Liver (tissue), 9 donors: ENCODE results near the gene ATL2. TPM values are rescaled to one million over a fixed set of nuclear protein-coding genes. Genes with fewer than 3 reads are reported as not detected.

ENCODE experiments used
- DNase-seq: peaks from one replicate; pipeline ENCODE4 v3.0.0-alpha.2; 2017; ENCODE audit warnings: low spot score
- H3K27ac ChIP-seq, 2 donors: one replicate each; pipeline ENCODE4 v1.7.0; 2013; ENCODE audit warnings: inconsistent platforms in 2 of 2, low read length in 2 of 2, control low read depth in 1 of 2, low read depth in 1 of 2, mild to moderate bottlenecking in 1 of 2
- H3K27me3 ChIP-seq, 4 donors: one replicate each; pipeline versions ENCODE4 v1.6.1 to v1.7.0; 2013; ENCODE audit warnings: low read length in 3 of 4, inconsistent platforms in 1 of 4, mild to moderate bottlenecking in 1 of 4, moderate library complexity in 1 of 4; ENCODE audit not compliant: control insufficient read depth in 4 of 4, insufficient read depth in 4 of 4
- H3K36me3 ChIP-seq, 4 donors: one replicate each; pipeline versions ENCODE4 v1.6.1 to v1.7.0; 2013; ENCODE audit warnings: low read length in 3 of 4, mild to moderate bottlenecking in 3 of 4, low read depth in 1 of 4, moderate library complexity in 1 of 4; ENCODE audit not compliant: control insufficient read depth in 4 of 4, insufficient read depth in 3 of 4
- H3K4me1 ChIP-seq, 4 donors: one replicate each; pipeline versions ENCODE4 v1.6.1 to v1.7.0; 2013; ENCODE audit warnings: low read length in 3 of 4, mild to moderate bottlenecking in 3 of 4, moderate library complexity in 1 of 4; ENCODE audit not compliant: control insufficient read depth in 4 of 4, insufficient read depth in 4 of 4
- H3K4me3 ChIP-seq, 3 donors: one replicate each; pipeline versions ENCODE4 v1.6.1 to v1.7.0; 2013; ENCODE audit warnings: low read length in 3 of 3, control low read depth in 1 of 3, low read depth in 1 of 3, mild to moderate bottlenecking in 1 of 3
- H3K9ac ChIP-seq, 2 donors: one replicate each; pipeline ENCODE4 v1.7.0; 2013; ENCODE audit warnings: low read length in 2 of 2, mild to moderate bottlenecking in 2 of 2, moderate library complexity in 2 of 2, control low read depth in 1 of 2, low read depth in 1 of 2
- H3K9me3 ChIP-seq, 4 donors: one replicate each; pipeline versions ENCODE4 v1.6.1 to v1.7.0; 2013; ENCODE audit warnings: low read length in 3 of 4; ENCODE audit not compliant: control insufficient read depth in 4 of 4
- EGR1 ChIP-seq, 2 donors: IDR thresholded peaks; 2 replicates each; pipeline ENCODE4 v1.6.1; 2016 to 2018; ENCODE audit warnings: antibody characterized with exemption in 2 of 2, low read depth in 2 of 2
- FOXA1 ChIP-seq: IDR thresholded peaks from 2 replicates; pipeline ENCODE4 v1.6.1; 2016; ENCODE audit warnings: antibody characterized with exemption
- FOXA2 ChIP-seq: IDR thresholded peaks from 2 replicates; pipeline ENCODE4 v1.6.1; 2016; ENCODE audit warnings: antibody characterized with exemption
- GABPA ChIP-seq, 2 donors: IDR thresholded peaks in 1 of 2; conservative IDR thresholded peaks in 1 of 2; 2 replicates each; pipeline ENCODE4 v1.6.1; 2016; ENCODE audit warnings: antibody characterized with exemption in 2 of 2, mild to moderate bottlenecking in 1 of 2, moderate library complexity in 1 of 2
- HNF4A ChIP-seq, 2 donors: conservative IDR thresholded peaks; 2 replicates each; pipeline ENCODE4 v1.6.1; 2016; ENCODE audit warnings: antibody characterized with exemption in 2 of 2, mild to moderate bottlenecking in 2 of 2
- HNF4G ChIP-seq: IDR thresholded peaks from 2 replicates; pipeline ENCODE4 v1.6.1; 2016; ENCODE audit warnings: antibody characterized with exemption
- JUND ChIP-seq, 2 donors: IDR thresholded peaks; 2 replicates each; pipeline ENCODE4 v1.6.1; 2016; ENCODE audit warnings: antibody characterized with exemption in 2 of 2
- NR2F2 ChIP-seq: IDR thresholded peaks from 2 replicates; pipeline ENCODE4 v1.6.1; 2016; ENCODE audit warnings: antibody characterized with exemption
- RAD21 ChIP-seq, 2 donors: IDR thresholded peaks; 2 replicates each; pipeline ENCODE4 v1.6.1; 2016; ENCODE audit warnings: antibody characterized with exemption in 2 of 2, mild to moderate bottlenecking in 2 of 2
- RXRA ChIP-seq, 2 donors: IDR thresholded peaks; 2 replicates each; pipeline ENCODE4 v1.6.1; 2017 to 2018; ENCODE audit warnings: antibody characterized with exemption in 2 of 2, mild to moderate bottlenecking in 1 of 2
- SP1 ChIP-seq: IDR thresholded peaks from 2 replicates; pipeline ENCODE4 v1.6.1; 2018; ENCODE audit warnings: antibody characterized with exemption, mild to moderate bottlenecking
- TAF1 ChIP-seq: conservative IDR thresholded peaks from 2 replicates; pipeline ENCODE4 v1.6.1; 2016; ENCODE audit warnings: antibody characterized with exemption, mild to moderate bottlenecking
- YY1 ChIP-seq: IDR thresholded peaks from 2 replicates; pipeline ENCODE4 v1.6.1; 2016; ENCODE audit warnings: antibody characterized with exemption, mild to moderate bottlenecking
- WGBS: extraction: QIAGEN DNeasy Blood & Tissue Kit; methylation state at CpG from one replicate; pipeline ENCODE4 v1.1.7; 2013; 5-methylcytosine and 5-hydroxymethylcytosine counted together
- polyA plus RNA-seq, 2 donors: library from polyadenylated mRNA; stranded (reverse) in 1 of 2; unstranded in 1 of 2; fragments of 200-250 nt in 1 of 2; fragments of >200 nt in 1 of 2; fragmentation: Nextera tagmentation in 1 of 2; extraction: Ambion mirVana in 1 of 2; gene quantifications; one replicate each; pipeline versions ENCODE4 v1.2.1 to v1.2.3, GENCODE V29; 2013 to 2015
- total RNA-seq, 2 donors: library from RNA; depleted of rRNA; stranded (reverse); fragments of >200 nt; gene quantifications; one replicate each; pipeline ENCODE4 v1.2.3, GENCODE V29; 2014
- TF ChIP-seq, protein P1 (sequence below): IDR thresholded peaks from 2 replicates; pipeline ENCODE4 v1.6.1; 2016; ENCODE audit warnings: antibody characterized with exemption, mild to moderate bottlenecking
- TF ChIP-seq, protein P2 (sequence below): IDR thresholded peaks from 2 replicates; pipeline ENCODE4 v1.6.1; 2016; ENCODE audit warnings: antibody characterized with exemption
- TF ChIP-seq, protein P3 (sequence below): fragments of 150-350 bp; IDR thresholded peaks from 2 replicates; pipeline ENCODE4 v1.5.1; 2017; ENCODE audit warnings: improper control_type of control experiment, low read depth, low read length; ENCODE audit not compliant: missing input control
- TF ChIP-seq, protein P4 (sequence below): IDR thresholded peaks from 2 replicates; pipeline ENCODE4 v1.6.1; 2016; ENCODE audit warnings: antibody characterized with exemption
- TF ChIP-seq, protein P5 (sequence below): IDR thresholded peaks from 2 replicates; pipeline ENCODE4 v1.6.1; 2016; ENCODE audit warnings: antibody characterized with exemption
- donor health status: healthy.
- donor health status: healthy.
- donor health status: healthy.
- donor health status: healthy.
- donor health status: healthy.

Gene ATL2
- total and polyA plus RNA-seq, 4 donors: 21.0 to 163 (median 45.8) TPM

DNA sequence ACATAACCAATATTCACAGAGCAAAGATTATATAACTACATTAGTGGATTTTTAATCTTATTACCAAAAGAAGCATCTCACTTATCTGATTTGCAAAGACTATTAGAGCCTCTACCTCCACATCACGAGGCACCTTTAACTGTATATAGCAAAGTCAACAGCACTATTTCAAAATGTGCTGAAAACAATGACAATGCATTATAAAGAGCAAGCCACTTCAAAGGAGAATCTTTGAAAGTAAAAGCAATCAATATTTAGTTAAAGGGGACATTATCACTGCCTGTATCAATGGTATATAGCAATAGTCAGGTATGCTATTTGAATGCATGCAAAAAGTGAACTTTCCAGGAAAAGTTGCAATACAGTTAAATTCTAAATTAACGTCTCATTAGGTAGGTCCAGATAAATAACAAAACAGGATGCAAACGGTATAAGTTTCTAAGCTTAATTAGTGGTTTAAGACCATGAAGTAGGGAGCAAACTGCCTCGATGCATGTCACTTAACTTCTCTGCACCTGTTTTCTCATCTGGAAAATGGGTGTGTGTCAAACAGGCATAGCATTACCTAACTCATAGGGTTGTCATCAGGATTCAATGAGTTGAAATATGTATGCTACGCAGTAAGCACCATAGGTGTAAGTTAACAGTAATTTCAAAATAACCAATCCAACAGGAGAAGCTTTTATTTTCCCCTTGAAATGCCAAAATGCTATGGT lies 31.6 kb downstream of the ATL2 start:
- H3K36me3 ChIP-seq: peaks cover 2 to 23% (median 14%) of the 10 kb centered on the region in 4 donors
- WGBS: 90% methylated on average over 5 of the region's 5 CpGs

More for the DNA sequence above, 31.6 kb downstream of the ATL2 start:
- no peak for DNase-seq
- TF ChIP-seq NR2F2 (no peak), HNF4A (conservative IDR thresholded peaks at IDR 0.05) (no peak), FOXA1 (no peak), TAF1 (no peak), HNF4G (no peak), JUND (IDR thresholded peaks at IDR 0.05) (no peak), RAD21 (IDR thresholded peaks at IDR 0.05) (no peak), YY1 (no peak), SP1 (no peak), EGR1 (IDR thresholded peaks at IDR 0.05; ENCODE audit: low read depth in 2 of 2) (no peak), RXRA (IDR thresholded peaks at IDR 0.05) (no peak), FOXA2 (no peak), GABPA (IDR thresholded peaks at IDR 0.05 in 1 of 2, conservative IDR thresholded peaks at IDR 0.05 in 1 of 2) (no peak)
- TF ChIP-seq, protein P1, sequence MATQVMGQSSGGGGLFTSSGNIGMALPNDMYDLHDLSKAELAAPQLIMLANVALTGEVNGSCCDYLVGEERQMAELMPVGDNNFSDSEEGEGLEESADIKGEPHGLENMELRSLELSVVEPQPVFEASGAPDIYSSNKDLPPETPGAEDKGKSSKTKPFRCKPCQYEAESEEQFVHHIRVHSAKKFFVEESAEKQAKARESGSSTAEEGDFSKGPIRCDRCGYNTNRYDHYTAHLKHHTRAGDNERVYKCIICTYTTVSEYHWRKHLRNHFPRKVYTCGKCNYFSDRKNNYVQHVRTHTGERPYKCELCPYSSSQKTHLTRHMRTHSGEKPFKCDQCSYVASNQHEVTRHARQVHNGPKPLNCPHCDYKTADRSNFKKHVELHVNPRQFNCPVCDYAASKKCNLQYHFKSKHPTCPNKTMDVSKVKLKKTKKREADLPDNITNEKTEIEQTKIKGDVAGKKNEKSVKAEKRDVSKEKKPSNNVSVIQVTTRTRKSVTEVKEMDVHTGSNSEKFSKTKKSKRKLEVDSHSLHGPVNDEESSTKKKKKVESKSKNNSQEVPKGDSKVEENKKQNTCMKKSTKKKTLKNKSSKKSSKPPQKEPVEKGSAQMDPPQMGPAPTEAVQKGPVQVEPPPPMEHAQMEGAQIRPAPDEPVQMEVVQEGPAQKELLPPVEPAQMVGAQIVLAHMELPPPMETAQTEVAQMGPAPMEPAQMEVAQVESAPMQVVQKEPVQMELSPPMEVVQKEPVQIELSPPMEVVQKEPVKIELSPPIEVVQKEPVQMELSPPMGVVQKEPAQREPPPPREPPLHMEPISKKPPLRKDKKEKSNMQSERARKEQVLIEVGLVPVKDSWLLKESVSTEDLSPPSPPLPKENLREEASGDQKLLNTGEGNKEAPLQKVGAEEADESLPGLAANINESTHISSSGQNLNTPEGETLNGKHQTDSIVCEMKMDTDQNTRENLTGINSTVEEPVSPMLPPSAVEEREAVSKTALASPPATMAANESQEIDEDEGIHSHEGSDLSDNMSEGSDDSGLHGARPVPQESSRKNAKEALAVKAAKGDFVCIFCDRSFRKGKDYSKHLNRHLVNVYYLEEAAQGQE: no peak
- TF ChIP-seq, protein P2, sequence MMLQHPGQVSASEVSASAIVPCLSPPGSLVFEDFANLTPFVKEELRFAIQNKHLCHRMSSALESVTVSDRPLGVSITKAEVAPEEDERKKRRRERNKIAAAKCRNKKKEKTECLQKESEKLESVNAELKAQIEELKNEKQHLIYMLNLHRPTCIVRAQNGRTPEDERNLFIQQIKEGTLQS: no peak
- TF ChIP-seq, protein P3, sequence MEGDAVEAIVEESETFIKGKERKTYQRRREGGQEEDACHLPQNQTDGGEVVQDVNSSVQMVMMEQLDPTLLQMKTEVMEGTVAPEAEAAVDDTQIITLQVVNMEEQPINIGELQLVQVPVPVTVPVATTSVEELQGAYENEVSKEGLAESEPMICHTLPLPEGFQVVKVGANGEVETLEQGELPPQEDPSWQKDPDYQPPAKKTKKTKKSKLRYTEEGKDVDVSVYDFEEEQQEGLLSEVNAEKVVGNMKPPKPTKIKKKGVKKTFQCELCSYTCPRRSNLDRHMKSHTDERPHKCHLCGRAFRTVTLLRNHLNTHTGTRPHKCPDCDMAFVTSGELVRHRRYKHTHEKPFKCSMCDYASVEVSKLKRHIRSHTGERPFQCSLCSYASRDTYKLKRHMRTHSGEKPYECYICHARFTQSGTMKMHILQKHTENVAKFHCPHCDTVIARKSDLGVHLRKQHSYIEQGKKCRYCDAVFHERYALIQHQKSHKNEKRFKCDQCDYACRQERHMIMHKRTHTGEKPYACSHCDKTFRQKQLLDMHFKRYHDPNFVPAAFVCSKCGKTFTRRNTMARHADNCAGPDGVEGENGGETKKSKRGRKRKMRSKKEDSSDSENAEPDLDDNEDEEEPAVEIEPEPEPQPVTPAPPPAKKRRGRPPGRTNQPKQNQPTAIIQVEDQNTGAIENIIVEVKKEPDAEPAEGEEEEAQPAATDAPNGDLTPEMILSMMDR: no peak
- TF ChIP-seq, protein P4, sequence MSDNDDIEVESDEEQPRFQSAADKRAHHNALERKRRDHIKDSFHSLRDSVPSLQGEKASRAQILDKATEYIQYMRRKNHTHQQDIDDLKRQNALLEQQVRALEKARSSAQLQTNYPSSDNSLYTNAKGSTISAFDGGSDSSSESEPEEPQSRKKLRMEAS: no peak
- TF ChIP-seq, protein P5, sequence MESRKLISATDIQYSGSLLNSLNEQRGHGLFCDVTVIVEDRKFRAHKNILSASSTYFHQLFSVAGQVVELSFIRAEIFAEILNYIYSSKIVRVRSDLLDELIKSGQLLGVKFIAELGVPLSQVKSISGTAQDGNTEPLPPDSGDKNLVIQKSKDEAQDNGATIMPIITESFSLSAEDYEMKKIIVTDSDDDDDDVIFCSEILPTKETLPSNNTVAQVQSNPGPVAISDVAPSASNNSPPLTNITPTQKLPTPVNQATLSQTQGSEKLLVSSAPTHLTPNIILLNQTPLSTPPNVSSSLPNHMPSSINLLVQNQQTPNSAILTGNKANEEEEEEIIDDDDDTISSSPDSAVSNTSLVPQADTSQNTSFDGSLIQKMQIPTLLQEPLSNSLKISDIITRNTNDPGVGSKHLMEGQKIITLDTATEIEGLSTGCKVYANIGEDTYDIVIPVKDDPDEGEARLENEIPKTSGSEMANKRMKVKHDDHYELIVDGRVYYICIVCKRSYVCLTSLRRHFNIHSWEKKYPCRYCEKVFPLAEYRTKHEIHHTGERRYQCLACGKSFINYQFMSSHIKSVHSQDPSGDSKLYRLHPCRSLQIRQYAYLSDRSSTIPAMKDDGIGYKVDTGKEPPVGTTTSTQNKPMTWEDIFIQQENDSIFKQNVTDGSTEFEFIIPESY: no peak
- Histone ChIP-seq H3K27ac (no peak overlapping the region), H3K4me3 (no peak overlapping the region), H3K9ac (no peak overlapping the region), H3K4me1 (no peaks in the 10 kb centered on the region), H3K27me3 (no peaks in the 10 kb centered on the region), H3K9me3 (no peaks in the 10 kb centered on the region)
